ENCODE results near the gene MUC5AC.

DNA sequence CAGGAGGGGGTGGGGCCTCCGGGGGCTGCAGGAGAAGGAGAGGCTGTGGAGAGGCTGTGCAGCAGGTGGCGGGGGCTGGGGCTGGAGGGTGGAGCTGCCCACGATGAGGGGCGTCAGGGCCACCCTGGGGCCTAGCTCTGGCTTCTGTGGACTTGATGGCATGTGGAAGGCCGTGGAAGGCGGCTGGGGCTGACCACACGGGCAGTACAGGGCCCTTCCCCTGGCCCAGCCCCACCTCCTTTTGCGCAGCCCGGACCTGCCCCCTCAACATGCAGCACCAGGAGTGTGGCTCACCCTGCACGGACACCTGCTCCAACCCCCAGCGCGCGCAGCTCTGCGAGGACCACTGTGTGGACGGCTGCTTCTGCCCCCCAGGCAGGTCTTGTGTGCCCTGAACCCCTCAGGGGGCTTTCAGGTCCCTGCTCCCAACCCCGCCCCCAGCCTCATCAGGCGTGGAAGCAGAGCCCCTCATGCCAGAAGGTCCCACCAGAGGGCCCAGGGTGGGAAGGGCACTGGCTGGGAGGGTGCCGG, 71.2 kb downstream of the MUC5AC start:
- TF ChIP-seq, protein P1, sequence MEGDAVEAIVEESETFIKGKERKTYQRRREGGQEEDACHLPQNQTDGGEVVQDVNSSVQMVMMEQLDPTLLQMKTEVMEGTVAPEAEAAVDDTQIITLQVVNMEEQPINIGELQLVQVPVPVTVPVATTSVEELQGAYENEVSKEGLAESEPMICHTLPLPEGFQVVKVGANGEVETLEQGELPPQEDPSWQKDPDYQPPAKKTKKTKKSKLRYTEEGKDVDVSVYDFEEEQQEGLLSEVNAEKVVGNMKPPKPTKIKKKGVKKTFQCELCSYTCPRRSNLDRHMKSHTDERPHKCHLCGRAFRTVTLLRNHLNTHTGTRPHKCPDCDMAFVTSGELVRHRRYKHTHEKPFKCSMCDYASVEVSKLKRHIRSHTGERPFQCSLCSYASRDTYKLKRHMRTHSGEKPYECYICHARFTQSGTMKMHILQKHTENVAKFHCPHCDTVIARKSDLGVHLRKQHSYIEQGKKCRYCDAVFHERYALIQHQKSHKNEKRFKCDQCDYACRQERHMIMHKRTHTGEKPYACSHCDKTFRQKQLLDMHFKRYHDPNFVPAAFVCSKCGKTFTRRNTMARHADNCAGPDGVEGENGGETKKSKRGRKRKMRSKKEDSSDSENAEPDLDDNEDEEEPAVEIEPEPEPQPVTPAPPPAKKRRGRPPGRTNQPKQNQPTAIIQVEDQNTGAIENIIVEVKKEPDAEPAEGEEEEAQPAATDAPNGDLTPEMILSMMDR (IDR thresholded peaks at IDR 0.05; ENCODE audit: low read depth, low read length): no peak
- TF ChIP-seq EZH2phosphoT487 (IDR thresholded peaks at IDR 0.05; ENCODE audit: low read depth): no peak
